HG03045 (cell line): ENCODE measurements around the gene CPD.
A peak's percentile ranks its signal among the peaks of the same experiment; 100 is the strongest.

Source experiments
- ATAC-seq: cut with Tn5 transposase; IDR thresholded peaks from one replicate; pipeline ENCODE4 v1.9.1; 2021; ENCODE audit warnings: mild to moderate bottlenecking, moderate library complexity; ENCODE audit not compliant: unreplicated experiment

CPD gene

GRCh38 chr17:30352240-30352814 is 26.4 kb upstream of the CPD start:
- ATAC-seq: no peak

DNA sequence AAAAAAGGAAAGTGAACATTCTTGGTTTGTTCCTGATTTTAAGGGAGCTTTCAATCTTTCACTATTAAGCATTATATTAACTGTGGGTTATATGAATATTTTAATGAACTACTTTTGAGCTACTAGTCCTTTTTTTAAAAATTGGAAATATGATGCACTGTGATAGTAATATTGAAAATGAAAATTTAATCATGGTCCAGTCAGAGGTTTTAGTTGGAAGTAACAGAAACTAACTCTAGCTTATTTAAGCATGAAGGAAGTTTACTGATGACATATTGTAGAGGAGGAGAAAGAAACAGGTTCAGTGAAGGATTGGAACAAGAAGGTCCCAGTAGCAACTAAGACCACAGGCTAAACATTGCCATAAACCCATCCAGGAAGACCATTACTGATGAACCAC is 24.0 kb upstream of the CPD start:
- no peak for ATAC-seq

DNA sequence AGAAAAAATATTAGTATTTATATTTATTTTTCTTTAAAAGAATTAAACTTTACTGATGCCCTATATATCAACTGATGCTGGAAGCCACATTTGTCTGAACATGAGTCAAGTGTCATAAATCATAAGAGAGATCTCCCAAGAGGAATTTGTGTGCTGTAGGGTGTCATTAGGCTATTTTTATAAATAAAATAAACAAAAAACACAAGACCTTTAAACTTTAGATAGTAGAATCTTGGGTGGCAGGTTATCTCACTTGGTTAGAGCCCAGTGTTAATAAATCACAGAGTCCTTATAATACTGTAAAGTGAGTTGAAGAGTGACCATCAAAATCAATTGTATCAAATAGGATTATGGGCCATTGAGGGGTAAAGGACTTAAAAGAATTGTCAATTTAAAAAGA is 21.3 kb upstream of the CPD start:
- ATAC-seq: no peak

- no peak for ATAC-seq
These were observed 20.5 kb upstream of the CPD start for GRCh38 chr17:30358055-30358760.

GRCh38 chr17:30360086-30360808 is 18.5 kb upstream of the CPD start:
- no peak for ATAC-seq

GRCh38 chr17:30361766-30362279 is 16.9 kb upstream of the CPD start:
- ATAC-seq: no peak

DNA sequence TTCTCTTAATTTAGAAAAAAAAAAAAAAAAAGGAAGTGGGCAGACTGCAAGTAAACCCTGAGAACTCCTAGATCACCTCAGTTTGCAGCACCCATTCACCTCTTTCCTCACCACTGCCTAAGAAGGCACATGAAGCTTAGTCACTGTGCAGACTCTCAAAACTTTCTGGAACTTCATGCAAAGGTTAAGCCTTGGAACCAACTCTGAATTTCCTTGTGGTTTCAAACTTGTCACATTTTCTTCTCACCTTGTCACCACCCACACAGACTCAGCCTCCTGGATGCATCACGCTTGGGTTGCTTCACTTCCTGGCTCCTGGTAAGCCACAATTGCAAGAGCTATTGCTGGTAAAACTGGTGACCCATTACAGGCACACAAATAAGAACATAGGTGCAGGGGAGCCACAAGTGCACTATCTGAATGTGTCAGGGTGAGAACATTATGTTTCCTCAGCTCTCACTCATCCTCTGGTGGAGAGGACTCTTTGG is 15.0 kb upstream of the CPD start:
- ATAC-seq: peak; percentile 64

GRCh38 chr17:30366536-30366935 is 12.2 kb upstream of the CPD start:
- no peak for ATAC-seq

- ATAC-seq: no peak
These were observed 9.6 kb upstream of the CPD start for GRCh38 chr17:30368912-30369720.

DNA sequence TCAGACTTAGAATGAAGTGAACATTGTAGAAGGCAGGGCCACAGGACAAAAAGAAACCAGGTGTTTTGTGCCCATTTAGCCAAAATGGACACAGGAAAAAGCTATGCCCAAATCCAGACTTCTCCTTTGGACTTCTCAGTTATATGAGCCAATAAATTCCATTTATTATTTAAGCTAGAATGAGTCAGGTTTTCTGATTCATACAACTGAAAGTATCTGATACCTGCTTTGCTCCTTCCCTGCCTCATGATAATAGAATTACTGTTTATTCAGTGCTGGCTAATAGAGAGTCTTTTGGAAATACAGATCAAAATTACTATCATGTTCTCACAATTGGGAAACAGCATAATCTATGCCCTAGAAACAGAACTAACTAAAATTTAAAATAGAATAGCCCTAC is 8.7 kb upstream of the CPD start:
- ATAC-seq: no peak

- ATAC-seq: no peak
These were observed 6.0 kb upstream of the CPD start for GRCh38 chr17:30372755-30373154.

- ATAC-seq: no peak
These were observed 3.1 kb upstream of the CPD start for GRCh38 chr17:30375661-30376060.

GRCh38 chr17:30376621-30377452 is 1.9 kb upstream of the CPD start:
- ATAC-seq: no peak

DNA sequence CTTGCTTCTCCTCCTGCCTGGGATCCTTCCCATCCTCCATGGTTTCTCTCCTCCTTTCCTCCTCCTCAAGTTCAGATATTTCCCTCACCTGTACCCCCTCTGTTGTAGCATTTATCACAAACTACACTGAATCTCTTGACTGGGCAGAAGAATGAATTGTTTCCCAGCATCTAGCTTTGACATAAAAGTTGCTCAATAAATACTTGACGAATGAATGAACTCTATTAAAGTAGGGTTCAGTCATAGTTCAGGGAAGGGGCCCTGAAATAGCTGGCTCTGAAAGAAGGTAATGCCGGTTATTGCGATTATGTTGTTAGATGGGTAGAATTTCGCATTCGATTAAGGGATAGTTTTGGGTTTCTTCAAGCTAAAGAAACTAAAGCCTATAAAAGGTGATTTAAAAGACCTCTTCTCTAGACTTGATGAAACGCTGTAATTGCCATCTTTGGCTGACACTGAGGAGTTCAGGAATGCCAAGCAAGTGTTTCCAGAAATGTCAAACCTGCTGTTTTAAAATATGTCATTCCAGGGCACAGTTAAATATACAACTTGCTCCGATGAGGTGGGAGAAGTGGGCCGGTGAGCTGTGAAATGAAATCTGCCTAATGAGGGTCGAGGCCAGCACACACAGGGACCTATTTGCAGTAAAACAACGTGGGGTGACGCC is 1.0 kb upstream of the CPD start:
- ATAC-seq: no peak

DNA sequence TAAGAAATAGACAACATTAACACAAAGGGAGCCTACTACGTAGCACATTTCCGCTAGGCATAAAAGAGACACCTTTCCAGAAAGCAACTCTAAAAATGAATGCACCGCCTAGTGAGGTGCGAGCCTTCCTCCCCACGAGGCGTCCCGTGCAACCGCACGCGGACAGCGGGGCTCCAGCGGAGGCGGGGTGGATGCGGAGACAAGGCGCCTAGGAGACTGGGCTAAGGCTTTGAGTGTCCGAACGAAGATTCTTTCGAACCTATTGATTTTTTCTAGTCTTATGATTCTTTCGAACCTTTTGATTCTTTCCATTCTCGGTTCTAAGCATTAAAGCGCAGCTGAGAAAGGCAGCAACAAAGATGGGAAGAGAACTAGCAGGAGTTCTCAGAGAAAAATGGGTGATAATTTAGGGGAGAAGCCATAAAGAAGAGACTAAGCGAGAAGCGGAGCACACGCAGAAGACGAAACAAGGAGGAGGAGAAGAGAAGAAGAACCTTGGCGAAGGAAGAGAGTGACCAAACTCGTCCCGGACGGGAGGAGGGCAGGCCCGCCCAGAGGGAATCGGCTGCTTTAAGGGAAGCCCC is 394 bp upstream of the CPD start:
- ATAC-seq: peak; percentile 9

DNA sequence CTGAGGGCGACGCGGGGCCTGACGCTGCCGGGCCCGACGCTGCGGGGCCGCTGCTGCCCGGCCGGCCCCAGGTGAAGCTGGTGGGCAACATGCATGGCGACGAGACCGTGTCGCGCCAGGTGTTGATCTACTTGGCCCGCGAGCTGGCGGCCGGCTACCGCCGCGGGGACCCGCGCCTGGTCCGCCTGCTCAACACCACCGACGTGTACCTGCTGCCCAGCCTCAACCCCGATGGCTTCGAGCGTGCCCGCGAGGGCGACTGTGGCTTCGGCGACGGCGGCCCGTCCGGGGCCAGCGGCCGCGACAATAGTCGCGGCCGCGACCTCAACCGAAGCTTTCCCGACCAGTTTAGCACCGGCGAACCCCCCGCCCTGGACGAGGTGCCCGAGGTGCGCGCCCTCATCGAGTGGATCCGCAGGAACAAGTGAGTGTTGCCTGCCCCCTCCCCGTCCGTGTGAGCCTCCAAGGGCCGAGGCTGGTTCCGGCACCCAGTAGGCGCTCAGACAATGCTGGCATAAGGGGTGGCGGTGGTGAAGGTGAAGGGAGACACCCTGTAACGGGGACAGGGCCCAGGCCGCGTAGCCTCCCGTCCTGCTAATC is 676 bp downstream of the CPD start:
- ATAC-seq: no peak

GRCh38 chr17:30379903-30380381 is 1.2 kb downstream of the CPD start:
- no peak for ATAC-seq

DNA sequence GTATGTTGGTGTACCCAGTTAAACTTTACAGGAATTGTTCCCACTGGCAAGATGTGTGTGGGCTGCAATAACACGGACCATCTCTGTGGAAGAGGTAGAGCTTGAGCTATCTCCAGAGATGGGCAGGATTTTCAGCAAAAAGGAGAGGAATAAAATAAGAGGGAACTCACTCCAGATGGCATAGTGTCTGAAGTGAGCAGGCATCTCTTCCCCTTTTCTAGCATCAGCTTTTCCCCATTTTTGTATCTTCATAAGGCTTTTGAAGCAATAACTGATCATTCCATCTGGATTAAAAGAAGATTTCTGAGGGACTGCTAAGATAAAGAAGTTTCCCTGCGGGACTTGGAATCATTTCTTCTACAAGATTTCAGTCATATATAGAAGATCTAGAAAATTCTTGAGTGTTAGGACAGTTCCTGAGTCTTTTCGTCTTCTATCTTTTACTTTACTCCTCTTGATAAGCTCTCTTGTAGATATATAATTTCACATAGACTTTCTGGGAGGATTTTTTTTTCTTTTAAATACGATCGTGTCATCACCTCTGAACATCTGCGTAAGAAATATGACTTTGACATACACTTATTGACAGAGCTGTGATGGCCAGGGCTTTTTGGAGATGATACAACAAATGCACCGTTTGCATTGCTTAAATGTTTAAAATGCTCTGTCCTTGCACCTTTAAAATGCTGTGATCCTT is 2.1 kb downstream of the CPD start:
- no peak for ATAC-seq
